GM10248 (cell line): ENCODE measurements around the gene KRT77.
"Not testable (repeated sequence)": the region's sequence is repeated elsewhere in the genome, so short reads cannot be mapped to it uniquely, and the experiment has no call there.

Experiments used
- CTCF ChIA-PET: fragments of 300-600 bp; sonication (Branson Sonifier 250); formaldehyde crosslinking; extraction: SDS; loops from one replicate; lab custom pipeline; 2021; ENCODE audit warnings: antibody characterized with exemption; lab: Yijun Ruan, JAX
- POLR2A ChIA-PET: fragments of 350-650 bp; sonication (Branson Sonifier 250); formaldehyde crosslinking; extraction: SDS; loops from one replicate; lab custom pipeline; 2020; ENCODE audit warnings: antibody characterized with exemption; lab: Yijun Ruan, JAX
- DNase-seq: peaks from one replicate; pipeline ENCODE4 v3.0.0; 2012; ENCODE audit errors: extremely low spot score
- TF ChIP-seq, protein P1 (sequence below): IDR thresholded peaks from 2 replicates; pipeline ENCODE4 v1.5.1; 2012; ENCODE audit warnings: mild to moderate bottlenecking, low read depth; ENCODE audit errors: extremely low read depth, missing control alignments, control extremely low read depth

KRT77 gene

DNA sequence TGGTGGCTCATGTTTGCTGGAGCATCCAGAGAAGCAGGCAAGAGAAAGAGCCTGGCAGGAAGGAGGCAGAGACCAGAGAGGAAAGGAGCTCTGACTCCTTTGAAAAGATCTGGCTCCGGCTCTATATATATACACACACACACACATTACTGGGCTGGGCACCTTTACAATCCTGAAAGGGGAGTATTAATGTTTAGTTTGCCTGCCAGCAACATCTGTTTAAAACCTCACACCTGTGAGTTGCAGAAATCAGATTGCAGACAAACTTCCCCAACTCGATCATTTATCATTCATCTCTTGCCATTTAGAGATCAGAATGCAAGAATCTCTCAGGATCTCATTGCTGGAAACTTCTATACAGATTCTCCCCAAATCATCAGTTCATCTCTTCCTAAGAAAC, at the start of gene KRT77:
KRT77 (minus strand) TSS at position 101 of the 400 bp plus-strand sequence; CDS start at position 11, 90 bp downstream.
- ChIA-PET POLR2A (no interaction called here), CTCF (no interaction called here)
- no peak for DNase-seq
- TF ChIP-seq, protein P1, sequence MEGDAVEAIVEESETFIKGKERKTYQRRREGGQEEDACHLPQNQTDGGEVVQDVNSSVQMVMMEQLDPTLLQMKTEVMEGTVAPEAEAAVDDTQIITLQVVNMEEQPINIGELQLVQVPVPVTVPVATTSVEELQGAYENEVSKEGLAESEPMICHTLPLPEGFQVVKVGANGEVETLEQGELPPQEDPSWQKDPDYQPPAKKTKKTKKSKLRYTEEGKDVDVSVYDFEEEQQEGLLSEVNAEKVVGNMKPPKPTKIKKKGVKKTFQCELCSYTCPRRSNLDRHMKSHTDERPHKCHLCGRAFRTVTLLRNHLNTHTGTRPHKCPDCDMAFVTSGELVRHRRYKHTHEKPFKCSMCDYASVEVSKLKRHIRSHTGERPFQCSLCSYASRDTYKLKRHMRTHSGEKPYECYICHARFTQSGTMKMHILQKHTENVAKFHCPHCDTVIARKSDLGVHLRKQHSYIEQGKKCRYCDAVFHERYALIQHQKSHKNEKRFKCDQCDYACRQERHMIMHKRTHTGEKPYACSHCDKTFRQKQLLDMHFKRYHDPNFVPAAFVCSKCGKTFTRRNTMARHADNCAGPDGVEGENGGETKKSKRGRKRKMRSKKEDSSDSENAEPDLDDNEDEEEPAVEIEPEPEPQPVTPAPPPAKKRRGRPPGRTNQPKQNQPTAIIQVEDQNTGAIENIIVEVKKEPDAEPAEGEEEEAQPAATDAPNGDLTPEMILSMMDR = no peak

GRCh38 chr12:52752516-52752915, 49.2 kb upstream of the KRT77 start:
- no peak for DNase-seq
- TF ChIP-seq, protein P1 = no peak
- ChIA-PET POLR2A (no interaction called here), CTCF (interaction anchor here (1.0 kb wide), 1 partner anchor 23 kb away, joined by 3 read pairs; no protein-coding TSS in a partner anchor)

- POLR2A ChIA-PET = no interaction called here
- TF ChIP-seq, protein P1 = no peak
- DNase-seq = no peak
- CTCF ChIA-PET = interaction anchor here (0.9 kb wide), 1 partner anchor 127 kb away, joined by 3 read pairs; no protein-coding TSS in a partner anchor
Observed at GRCh38 chr12:52751795-52752194, 48.5 kb upstream of the KRT77 start.

GRCh38 chr12:52750532-52750931, 47.2 kb upstream of the KRT77 start:
- POLR2A ChIA-PET, CTCF ChIA-PET, DNase-seq: not testable (repeated sequence)

DNA sequence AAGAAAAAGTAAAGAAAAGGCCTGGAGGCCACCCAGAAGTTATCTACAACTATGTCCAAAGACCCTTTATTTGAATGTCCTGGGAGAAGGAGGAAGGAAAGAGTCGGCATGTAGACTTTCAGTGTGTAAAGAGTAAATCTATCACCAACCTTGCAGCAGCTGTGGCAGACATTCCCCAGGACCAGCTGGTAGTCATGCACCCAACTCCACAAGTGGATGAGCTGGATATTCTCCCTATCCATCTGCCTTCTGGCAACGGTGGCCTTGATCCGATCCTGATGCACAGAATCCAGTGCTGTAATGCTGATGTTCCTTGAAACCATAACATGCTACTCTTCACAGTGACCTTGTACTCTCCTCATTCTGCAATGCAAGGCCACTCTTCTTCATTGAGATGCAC, 46.5 kb upstream of the KRT77 start:
- no peak for DNase-seq
- ChIA-PET POLR2A (no interaction called here), CTCF (no interaction called here)
- TF ChIP-seq, protein P1 = no peak

GRCh38 chr12:52748578-52748977, 45.3 kb upstream of the KRT77 start:
- no peak for DNase-seq
- POLR2A ChIA-PET = no interaction called here
- CTCF ChIA-PET = no interaction called here
- TF ChIP-seq, protein P1 = no peak

DNA sequence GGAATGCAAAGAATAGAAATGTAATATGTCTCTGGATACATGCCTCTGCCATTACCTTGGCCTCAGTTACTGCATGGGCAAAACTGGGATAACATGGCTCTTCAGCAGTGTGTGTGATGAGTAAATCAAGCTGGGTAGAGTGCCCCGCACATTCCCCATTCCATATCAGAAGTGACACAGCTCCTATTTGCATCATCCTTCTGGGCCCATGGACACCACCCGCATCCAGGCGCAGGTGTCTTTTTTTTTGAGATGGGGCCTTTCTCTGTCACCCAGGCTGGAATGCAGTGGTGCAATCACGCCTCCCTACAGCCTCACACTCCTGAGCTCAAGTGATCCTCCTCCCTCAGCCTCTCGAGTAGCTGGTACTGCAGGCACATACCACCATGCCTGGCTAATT, 42.2 kb upstream of the KRT77 start:
- ChIA-PET POLR2A (no interaction called here), CTCF (no interaction called here)
- no peak for DNase-seq
- TF ChIP-seq, protein P1 = no peak
